Fibroblast of lung (primary cell): ENCODE measurements around the gene NBPF12. TPM values are rescaled to one million over a fixed set of nuclear protein-coding genes. Genes with fewer than 3 reads are reported as not detected.
"Not testable (repeated sequence)": the region's sequence is repeated elsewhere in the genome, so short reads cannot be mapped to it uniquely, and the experiment has no call there.

Experiments
- DNase-seq, 2 donors: peaks; one replicate each; pipeline versions ENCODE4 v3.0.0 to v3.0.0-alpha.2; 2010; ENCODE audit warnings: low read depth in 2 of 2
- H2AFZ ChIP-seq: 2 replicates; pipeline ENCODE4 v1.5.1; 2012; ENCODE audit warnings: low read length, control low read depth, inconsistent platforms
- H3K27ac ChIP-seq: 2 replicates; pipeline ENCODE4 v1.5.1; 2011; ENCODE audit warnings: low read length, control low read depth; ENCODE audit not compliant: insufficient read depth
- H3K27me3 ChIP-seq: 2 replicates; pipeline ENCODE4 v1.5.1; 2011; ENCODE audit warnings: mild to moderate bottlenecking, low read length; ENCODE audit not compliant: control insufficient read depth, insufficient read depth
- H3K36me3 ChIP-seq: 2 replicates; pipeline ENCODE4 v1.5.1; 2011; ENCODE audit warnings: low read length; ENCODE audit not compliant: control insufficient read depth, insufficient read depth
- H3K4me1 ChIP-seq: 2 replicates; pipeline ENCODE4 v1.5.1; 2011; ENCODE audit warnings: low read length; ENCODE audit not compliant: control insufficient read depth, insufficient read depth; ENCODE audit errors: extremely low read depth
- H3K4me2 ChIP-seq: 2 replicates; pipeline ENCODE4 v1.5.1; 2011; ENCODE audit warnings: low read length, control low read depth; ENCODE audit not compliant: insufficient read depth; ENCODE audit errors: extremely low read depth
- H3K4me3 ChIP-seq, 4 experiments: fragments of 200-600 bp in 1 of 4; sonication (generic) in 1 of 4; replicated peaks in 1 of 4; 2 replicates each; pipeline ENCODE4 v1.5.1; 2011 to 2016; ENCODE audit warnings: low read length in 4 of 4, low read depth in 3 of 4, mild to moderate bottlenecking in 3 of 4, control low read depth in 2 of 4, inconsistent platforms in 1 of 4, mixed read lengths in 1 of 4; ENCODE audit not compliant: insufficient read depth in 1 of 4; ENCODE audit errors: control extremely low read depth in 1 of 4
- H3K79me2 ChIP-seq: 2 replicates; pipeline ENCODE4 v1.5.1; 2012; ENCODE audit warnings: mild to moderate bottlenecking, low read length, inconsistent platforms; ENCODE audit not compliant: control insufficient read depth, insufficient read depth
- H3K9ac ChIP-seq: 2 replicates; pipeline ENCODE4 v1.5.1; 2011; ENCODE audit warnings: mild to moderate bottlenecking, low read length, control low read depth; ENCODE audit not compliant: insufficient read depth
- H3K9me3 ChIP-seq: 2 replicates; pipeline ENCODE4 v1.5.1; 2012; ENCODE audit warnings: low read depth, low read length; ENCODE audit not compliant: control insufficient read depth, insufficient read depth
- H4K20me1 ChIP-seq: 2 replicates; pipeline ENCODE4 v1.5.1; 2011; ENCODE audit warnings: low read length; ENCODE audit not compliant: control insufficient read depth, insufficient read depth; ENCODE audit errors: extremely low read depth
- polyA plus RNA-seq, 2 donors: library from polyadenylated mRNA; depleted of rRNA in 1 of 2; stranded (reverse) in 1 of 2; unstranded in 1 of 2; fragments of >200 nt; gene quantifications; 2 replicates each; pipeline ENCODE4 v1.2.1, GENCODE V29; 2011 to 2012; ENCODE audit warnings: missing spikeins in 1 of 2
- total RNA-seq: library from RNA; depleted of rRNA; stranded (reverse); fragments of >200 nt; gene quantifications from 2 replicates; pipeline ENCODE4 v1.2.1, GENCODE V29; 2014

The NBPF12 gene
- total and polyA plus RNA-seq, 2 donors (not counting 1 experiment from before 2014, with no cell fraction given), result 6.1 to 12.4 TPM

GRCh38 chr1:146938927-146939786 is 1.0 kb downstream of the NBPF12 start:
- H2AFZ ChIP-seq, result not testable (repeated sequence)

GRCh38 chr1:146940293-146940692 is 2.2 kb downstream of the NBPF12 start:
- H3K9ac ChIP-seq, H3K27me3 ChIP-seq, H3K27ac ChIP-seq, H4K20me1 ChIP-seq, H3K4me1 ChIP-seq, H3K36me3 ChIP-seq, DNase-seq, H3K9me3 ChIP-seq, H3K79me2 ChIP-seq, H3K4me2 ChIP-seq, H2AFZ ChIP-seq: not testable (repeated sequence)
- peak overlapping the region in 1 of 4 experiments; percentile 39 for H3K4me3 ChIP-seq

More at GRCh38 chr1:146938927-146939786, 1.0 kb downstream of the NBPF12 start:
- H3K36me3 ChIP-seq, H3K79me2 ChIP-seq, H3K4me1 ChIP-seq, H3K27me3 ChIP-seq, H3K9me3 ChIP-seq, H4K20me1 ChIP-seq: not testable (repeated sequence)
- peak overlapping the region; percentile 51 to 67 (median 60) for H3K4me3 ChIP-seq
- peak overlapping the region; percentile 30 for H3K9ac ChIP-seq
- DNase-seq, result peak; percentile 6 to 32
- peak overlapping the region; percentile 69 for H3K27ac ChIP-seq
- peak overlapping the region; percentile 80 for H3K4me2 ChIP-seq

GRCh38 chr1:146943342-146943886 is 5.3 kb downstream of the NBPF12 start:
- H3K27me3 ChIP-seq, H3K4me2 ChIP-seq, H3K27ac ChIP-seq, H3K4me1 ChIP-seq, H3K9ac ChIP-seq, H4K20me1 ChIP-seq, H3K4me3 ChIP-seq, H2AFZ ChIP-seq, DNase-seq, H3K79me2 ChIP-seq, H3K9me3 ChIP-seq, H3K36me3 ChIP-seq: not testable (repeated sequence)

- not testable (repeated sequence) for H3K9me3 ChIP-seq, H3K4me2 ChIP-seq, H3K9ac ChIP-seq, H3K4me1 ChIP-seq, DNase-seq, H3K4me3 ChIP-seq, H4K20me1 ChIP-seq, H2AFZ ChIP-seq, H3K27me3 ChIP-seq, H3K27ac ChIP-seq, H3K79me2 ChIP-seq, H3K36me3 ChIP-seq
These were observed 10.0 kb downstream of the NBPF12 start for GRCh38 chr1:146948127-146948526.

GRCh38 chr1:146964340-146964739 is 26.2 kb downstream of the NBPF12 start:
- DNase-seq, H3K27ac ChIP-seq, H3K4me2 ChIP-seq, H3K36me3 ChIP-seq, H3K79me2 ChIP-seq, H3K27me3 ChIP-seq, H3K9ac ChIP-seq, H4K20me1 ChIP-seq, H2AFZ ChIP-seq, H3K4me1 ChIP-seq, H3K9me3 ChIP-seq, H3K4me3 ChIP-seq: not testable (repeated sequence)

GRCh38 chr1:146966351-146966750 is 28.2 kb downstream of the NBPF12 start:
- not testable (repeated sequence) for H3K27me3 ChIP-seq, H2AFZ ChIP-seq, H3K36me3 ChIP-seq, H3K4me2 ChIP-seq, H3K9ac ChIP-seq, H3K4me3 ChIP-seq, H3K4me1 ChIP-seq, H3K79me2 ChIP-seq, H3K27ac ChIP-seq, H4K20me1 ChIP-seq, H3K9me3 ChIP-seq
- peak in 1 of 2 donors; percentile 2 for DNase-seq
